ENCODE data around the gene GRAMD1B. TPM values are rescaled to one million over a fixed set of nuclear protein-coding genes. Genes with fewer than 3 reads are reported as not detected.

GRAMD1B gene
- total RNA-seq, 3 donors from 2014 or later (not counting 1 experiment from before 2014, with no cell fraction given), result 5.9 to 10.3 (median 8.8) TPM

DNA sequence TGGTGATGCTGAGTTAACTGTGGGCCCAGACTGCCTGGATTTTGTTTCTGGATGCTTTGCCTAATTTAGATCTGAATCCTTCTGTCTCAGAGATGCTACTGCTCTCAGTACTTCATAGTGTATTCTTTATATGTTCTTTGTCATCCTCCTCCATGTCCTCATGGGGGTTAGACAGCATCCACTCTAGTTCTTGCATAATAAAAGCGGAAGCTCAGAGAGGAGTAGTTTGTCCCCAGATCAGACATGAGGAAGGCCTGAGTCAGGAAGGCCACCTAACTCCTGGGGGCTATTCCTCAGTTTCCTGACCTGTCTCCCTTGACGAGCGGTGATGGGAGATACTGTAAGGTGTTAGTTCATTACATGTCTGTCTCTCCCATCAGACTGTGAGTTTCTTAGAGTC is 134.2 kb downstream of the GRAMD1B start:
- ATAC-seq, result no peak
- DNase-seq, result no peak
- TF ChIP-seq CTCF (IDR thresholded peaks at IDR 0.05), result no peak
- Mint-ChIP-seq H3K4me1 (peaks cover 13 to 14% of the 10 kb centered on the region in 2 donors), H3K27me3 (ENCODE audit: low read depth in 2 of 2) (peaks cover 0 to 8% of the 10 kb centered on the region in 2 donors), H3K27ac (no peak overlapping the region), H3K36me3 (no peaks in the 10 kb centered on the region), H3K4me3 (no peak overlapping the region), H3K9me3 (no peaks in the 10 kb centered on the region)
- intact Hi-C loops (cut with micrococcal nuclease), result no loop called here
- Histone ChIP-seq H3K4me1 (ENCODE audit: control insufficient read depth, insufficient read depth, low read length) (peaks cover 16% of the 10 kb centered on the region), H3K4me3 (ENCODE audit: low read length) (no peak overlapping the region), H3K36me3 (ENCODE audit: control insufficient read depth, insufficient read depth, low read length) (no peaks in the 10 kb centered on the region), H3K9me3 (ENCODE audit: control insufficient read depth, insufficient read depth, low read length) (no peaks in the 10 kb centered on the region), H3K27me3 (ENCODE audit: control insufficient read depth, insufficient read depth, low read length) (no peaks in the 10 kb centered on the region), H3K27ac (ENCODE audit: low read length) (no peak overlapping the region)
- 100% methylated on average over 2 of the region's 3 CpGs for WGBS (ENCODE audit: insufficient coverage)

DNA sequence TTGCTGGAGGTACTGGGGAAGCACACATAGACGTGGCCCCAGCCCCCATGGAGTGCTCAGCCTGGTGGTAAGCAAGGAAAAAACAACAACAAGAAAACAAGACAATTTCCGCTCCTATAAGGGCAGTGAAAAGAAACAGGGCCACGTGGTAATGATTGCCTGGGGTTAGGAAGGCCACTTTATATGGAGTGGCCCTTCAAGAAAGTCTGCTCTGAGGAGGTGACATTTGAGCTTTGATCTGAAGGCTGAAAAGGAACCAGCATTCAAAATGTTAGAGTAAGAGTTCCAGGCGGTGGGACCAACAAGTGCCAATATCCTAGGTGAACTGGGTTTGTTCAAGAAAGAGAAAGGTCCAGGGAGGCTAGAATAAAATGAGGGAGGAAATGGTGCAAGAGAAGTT is 136.8 kb downstream of the GRAMD1B start:
- ATAC-seq (no peak), DNase-seq (no peak)
- Mint-ChIP-seq H3K9me3 (no peaks in the 10 kb centered on the region), H3K4me3 (no peak overlapping the region), H3K27me3 (ENCODE audit: low read depth in 2 of 2) (no peaks in the 10 kb centered on the region), H3K36me3 (no peaks in the 10 kb centered on the region), H3K27ac (no peak overlapping the region), H3K4me1 (no peaks in the 10 kb centered on the region)
- WGBS (ENCODE audit: insufficient coverage), result 85% methylated on average over 4 of the region's 4 CpGs
- Histone ChIP-seq H3K4me3 (ENCODE audit: low read length) (no peak overlapping the region), H3K4me1 (ENCODE audit: control insufficient read depth, insufficient read depth, low read length) (no peaks in the 10 kb centered on the region), H3K9me3 (ENCODE audit: control insufficient read depth, insufficient read depth, low read length) (no peaks in the 10 kb centered on the region), H3K27ac (ENCODE audit: low read length) (no peak overlapping the region), H3K36me3 (ENCODE audit: control insufficient read depth, insufficient read depth, low read length) (no peaks in the 10 kb centered on the region), H3K27me3 (ENCODE audit: control insufficient read depth, insufficient read depth, low read length) (no peaks in the 10 kb centered on the region)
- no peak for TF ChIP-seq CTCF (IDR thresholded peaks at IDR 0.05)
- intact Hi-C loops (cut with micrococcal nuclease), result no loop called here

GRCh38 chr11:123567466-123567865 is 137.4 kb downstream of the GRAMD1B start:
- 93% methylated on average over 1 of the region's 1 CpG for WGBS (ENCODE audit: insufficient coverage)
- Mint-ChIP-seq H3K27ac (no peak overlapping the region), H3K27me3 (ENCODE audit: low read depth in 2 of 2) (no peaks in the 10 kb centered on the region), H3K4me1 (no peaks in the 10 kb centered on the region), H3K4me3 (no peak overlapping the region), H3K9me3 (no peaks in the 10 kb centered on the region), H3K36me3 (no peaks in the 10 kb centered on the region)
- TF ChIP-seq CTCF (IDR thresholded peaks at IDR 0.05), result no peak
- H3K27me3 ChIP-seq (ENCODE audit: control insufficient read depth, insufficient read depth, low read length), result no peaks in the 10 kb centered on the region
- intact Hi-C loops (cut with micrococcal nuclease), result no loop called here
- H3K4me1 ChIP-seq (ENCODE audit: control insufficient read depth, insufficient read depth, low read length), result no peaks in the 10 kb centered on the region
- no peaks in the 10 kb centered on the region for H3K36me3 ChIP-seq (ENCODE audit: control insufficient read depth, insufficient read depth, low read length)
- no peak for ATAC-seq
- H3K4me3 ChIP-seq (ENCODE audit: low read length), result no peak overlapping the region
- DNase-seq, result no peak
- H3K27ac ChIP-seq (ENCODE audit: low read length), result no peak overlapping the region
- H3K9me3 ChIP-seq (ENCODE audit: control insufficient read depth, insufficient read depth, low read length), result no peaks in the 10 kb centered on the region

- Mint-ChIP-seq H3K4me1 (no peaks in the 10 kb centered on the region), H3K9me3 (no peaks in the 10 kb centered on the region), H3K36me3 (no peaks in the 10 kb centered on the region), H3K4me3 (no peak overlapping the region), H3K27me3 (ENCODE audit: low read depth in 2 of 2) (no peaks in the 10 kb centered on the region), H3K27ac (no peak overlapping the region)
- WGBS (ENCODE audit: insufficient coverage), result 79% methylated on average over 7 of the region's 7 CpGs
- no peaks in the 10 kb centered on the region for H3K9me3 ChIP-seq (ENCODE audit: control insufficient read depth, insufficient read depth, low read length)
- intact Hi-C loops (cut with micrococcal nuclease), result no loop called here
- ATAC-seq, result no peak
- DNase-seq, result no peak
- H3K36me3 ChIP-seq (ENCODE audit: control insufficient read depth, insufficient read depth, low read length), result no peaks in the 10 kb centered on the region
- H3K27ac ChIP-seq (ENCODE audit: low read length), result no peak overlapping the region
- no peak overlapping the region for H3K4me3 ChIP-seq (ENCODE audit: low read length)
- no peaks in the 10 kb centered on the region for H3K27me3 ChIP-seq (ENCODE audit: control insufficient read depth, insufficient read depth, low read length)
- TF ChIP-seq CTCF (IDR thresholded peaks at IDR 0.05), result no peak
- no peaks in the 10 kb centered on the region for H3K4me1 ChIP-seq (ENCODE audit: control insufficient read depth, insufficient read depth, low read length)
Measured at GRCh38 chr11:123568367-123568870, 138.3 kb downstream of the GRAMD1B start.
